HL-60 (cell line): ENCODE results near the gene PEX11B.

ENCODE experiments used
- DNase-seq, 2 experiments: peaks; one replicate each; pipeline ENCODE4 v3.0.0-alpha.2; 2010 to 2020; ENCODE audit warnings: low read depth in 1 of 2, low spot score in 1 of 2
- H3K27ac ChIP-seq: fragments of 250-450 bp; sonication (Bioruptor Pico); replicated peaks from 2 replicates; pipeline ENCODE4 v1.5.1; 2020; ENCODE audit warnings: mild to moderate bottlenecking, moderate library complexity
- H3K27me3 ChIP-seq: fragments of 250-450 bp; sonication (Bioruptor Pico); 2 replicates; pipeline ENCODE4 v1.5.1; 2021; ENCODE audit warnings: mild to moderate bottlenecking, moderate library complexity; ENCODE audit not compliant: insufficient read depth, poor library complexity, severe bottlenecking
- H3K4me3 ChIP-seq: replicated peaks from 2 replicates; pipeline ENCODE4 v1.5.1; 2011; ENCODE audit warnings: mild to moderate bottlenecking, control low read depth, low read length; ENCODE audit not compliant: insufficient read depth
- POLR2AphosphoS5 ChIP-seq: IDR thresholded peaks from 2 replicates; pipeline ENCODE4 v1.6.1; 2012; ENCODE audit warnings: low read depth
- TF ChIP-seq, protein P1 (sequence below): IDR thresholded peaks from one replicate; pipeline ENCODE4 v1.5.1; 2011; ENCODE audit warnings: low read length, control low read depth, inconsistent platforms; ENCODE audit not compliant: insufficient read depth
- TF ChIP-seq, protein P2 (sequence below): IDR thresholded peaks from 2 replicates; pipeline ENCODE4 v1.6.1; 2012; ENCODE audit warnings: low read depth; ENCODE audit not compliant: insufficient replicate concordance

PEX11B gene

DNA sequence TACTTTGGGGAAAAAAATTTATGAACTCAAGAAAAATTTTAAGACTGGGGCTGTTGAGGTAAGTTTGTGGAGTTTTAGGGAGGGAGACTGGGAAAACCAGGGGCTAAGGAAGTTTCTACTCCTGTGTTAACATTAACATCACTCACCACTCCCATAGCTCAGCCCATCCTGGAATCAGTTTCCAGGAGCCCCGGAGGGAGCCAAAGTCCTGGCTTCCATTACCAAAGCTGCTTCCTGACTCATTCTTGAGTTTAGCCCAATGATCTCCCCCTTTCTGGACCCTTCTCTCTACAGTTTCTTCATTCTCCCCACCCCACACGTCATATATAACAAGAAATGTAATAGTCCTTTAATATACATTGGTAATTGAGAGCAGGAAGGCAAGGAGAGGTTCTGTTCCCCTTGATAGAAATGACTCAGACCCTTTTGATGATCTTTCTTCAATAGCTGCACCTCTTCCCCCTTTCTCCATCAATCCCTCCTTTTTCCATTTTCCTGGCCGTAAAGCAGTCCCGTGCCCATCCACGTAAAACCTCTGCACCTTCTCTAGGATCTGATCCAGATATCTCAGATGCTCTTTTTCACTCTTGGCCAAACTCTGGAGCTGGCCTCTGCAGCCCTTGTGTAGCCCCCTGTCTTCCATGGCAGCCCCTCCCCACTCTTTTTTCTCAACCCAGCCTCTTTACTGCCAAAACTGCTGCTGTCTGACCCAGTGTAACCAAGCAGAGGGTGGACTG, 55.1 kb downstream of the PEX11B start:
- DNase-seq, result no peak
- no peak for TF ChIP-seq POLR2AphosphoS5
- TF ChIP-seq, protein P1, sequence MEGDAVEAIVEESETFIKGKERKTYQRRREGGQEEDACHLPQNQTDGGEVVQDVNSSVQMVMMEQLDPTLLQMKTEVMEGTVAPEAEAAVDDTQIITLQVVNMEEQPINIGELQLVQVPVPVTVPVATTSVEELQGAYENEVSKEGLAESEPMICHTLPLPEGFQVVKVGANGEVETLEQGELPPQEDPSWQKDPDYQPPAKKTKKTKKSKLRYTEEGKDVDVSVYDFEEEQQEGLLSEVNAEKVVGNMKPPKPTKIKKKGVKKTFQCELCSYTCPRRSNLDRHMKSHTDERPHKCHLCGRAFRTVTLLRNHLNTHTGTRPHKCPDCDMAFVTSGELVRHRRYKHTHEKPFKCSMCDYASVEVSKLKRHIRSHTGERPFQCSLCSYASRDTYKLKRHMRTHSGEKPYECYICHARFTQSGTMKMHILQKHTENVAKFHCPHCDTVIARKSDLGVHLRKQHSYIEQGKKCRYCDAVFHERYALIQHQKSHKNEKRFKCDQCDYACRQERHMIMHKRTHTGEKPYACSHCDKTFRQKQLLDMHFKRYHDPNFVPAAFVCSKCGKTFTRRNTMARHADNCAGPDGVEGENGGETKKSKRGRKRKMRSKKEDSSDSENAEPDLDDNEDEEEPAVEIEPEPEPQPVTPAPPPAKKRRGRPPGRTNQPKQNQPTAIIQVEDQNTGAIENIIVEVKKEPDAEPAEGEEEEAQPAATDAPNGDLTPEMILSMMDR, result no peak
- TF ChIP-seq, protein P2, sequence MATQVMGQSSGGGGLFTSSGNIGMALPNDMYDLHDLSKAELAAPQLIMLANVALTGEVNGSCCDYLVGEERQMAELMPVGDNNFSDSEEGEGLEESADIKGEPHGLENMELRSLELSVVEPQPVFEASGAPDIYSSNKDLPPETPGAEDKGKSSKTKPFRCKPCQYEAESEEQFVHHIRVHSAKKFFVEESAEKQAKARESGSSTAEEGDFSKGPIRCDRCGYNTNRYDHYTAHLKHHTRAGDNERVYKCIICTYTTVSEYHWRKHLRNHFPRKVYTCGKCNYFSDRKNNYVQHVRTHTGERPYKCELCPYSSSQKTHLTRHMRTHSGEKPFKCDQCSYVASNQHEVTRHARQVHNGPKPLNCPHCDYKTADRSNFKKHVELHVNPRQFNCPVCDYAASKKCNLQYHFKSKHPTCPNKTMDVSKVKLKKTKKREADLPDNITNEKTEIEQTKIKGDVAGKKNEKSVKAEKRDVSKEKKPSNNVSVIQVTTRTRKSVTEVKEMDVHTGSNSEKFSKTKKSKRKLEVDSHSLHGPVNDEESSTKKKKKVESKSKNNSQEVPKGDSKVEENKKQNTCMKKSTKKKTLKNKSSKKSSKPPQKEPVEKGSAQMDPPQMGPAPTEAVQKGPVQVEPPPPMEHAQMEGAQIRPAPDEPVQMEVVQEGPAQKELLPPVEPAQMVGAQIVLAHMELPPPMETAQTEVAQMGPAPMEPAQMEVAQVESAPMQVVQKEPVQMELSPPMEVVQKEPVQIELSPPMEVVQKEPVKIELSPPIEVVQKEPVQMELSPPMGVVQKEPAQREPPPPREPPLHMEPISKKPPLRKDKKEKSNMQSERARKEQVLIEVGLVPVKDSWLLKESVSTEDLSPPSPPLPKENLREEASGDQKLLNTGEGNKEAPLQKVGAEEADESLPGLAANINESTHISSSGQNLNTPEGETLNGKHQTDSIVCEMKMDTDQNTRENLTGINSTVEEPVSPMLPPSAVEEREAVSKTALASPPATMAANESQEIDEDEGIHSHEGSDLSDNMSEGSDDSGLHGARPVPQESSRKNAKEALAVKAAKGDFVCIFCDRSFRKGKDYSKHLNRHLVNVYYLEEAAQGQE, result no peak
- H3K27ac ChIP-seq, result no peak overlapping the region
- H3K27me3 ChIP-seq, result no peaks in the 10 kb centered on the region
- no peak overlapping the region for H3K4me3 ChIP-seq
